HG02885 (cell line): Measurements from ENCODE around the gene MIF4GD.

ENCODE experiments used
- ATAC-seq: cut with Tn5 transposase; IDR thresholded peaks from one replicate; pipeline ENCODE4 v1.9.1; 2021; ENCODE audit warnings: mild to moderate bottlenecking; ENCODE audit not compliant: unreplicated experiment, poor library complexity

The MIF4GD gene

GRCh38 chr17:75238684-75239191 is 32.3 kb downstream of the MIF4GD start:
- no peak for ATAC-seq

GRCh38 chr17:75238020-75238580 is 32.9 kb downstream of the MIF4GD start:
- no peak for ATAC-seq

GRCh38 chr17:75237100-75238014 is 33.7 kb downstream of the MIF4GD start:
- ATAC-seq = no peak

GRCh38 chr17:75232786-75233185 is 38.2 kb downstream of the MIF4GD start:
- ATAC-seq = no peak

GRCh38 chr17:75231741-75232464 is 39.1 kb downstream of the MIF4GD start:
- ATAC-seq = no peak

GRCh38 chr17:75231071-75231470 is 40.0 kb downstream of the MIF4GD start:
- no peak for ATAC-seq

GRCh38 chr17:75228847-75229246 is 42.2 kb downstream of the MIF4GD start:
- ATAC-seq = no peak

- ATAC-seq = no peak
These were observed 42.7 kb downstream of the MIF4GD start for GRCh38 chr17:75228305-75228704.

GRCh38 chr17:75227729-75228128 is 43.3 kb downstream of the MIF4GD start:
- no peak for ATAC-seq

GRCh38 chr17:75225016-75225415 is 46.0 kb downstream of the MIF4GD start:
- no peak for ATAC-seq

- no peak for ATAC-seq
These were observed 51.2 kb downstream of the MIF4GD start for GRCh38 chr17:75219815-75220214.

- no peak for ATAC-seq
These were observed 52.9 kb downstream of the MIF4GD start for GRCh38 chr17:75218131-75218530.
